H1 (cell line): Measurements from ENCODE around the gene MYO16. TPM values are rescaled to one million over a fixed set of nuclear protein-coding genes. Genes with fewer than 3 reads are reported as not detected.

Experiments
- CTCF ChIA-PET: fragments of 300-600 bp; sonication (Branson Sonifier 250); formaldehyde crosslinking; loops from one replicate; lab custom pipeline; 2021; ENCODE audit not compliant: partially characterized antibody; lab: Charles Lee
- POLR2A ChIA-PET: fragments of 300-600 bp; sonication (Branson Sonifier 250); formaldehyde crosslinking; loops from one replicate; lab custom pipeline; 2021; ENCODE audit warnings: inconsistent platforms; ENCODE audit not compliant: partially characterized antibody; lab: Charles Lee
- DNase-seq, 2 experiments: peaks; one replicate each; pipeline versions ENCODE4 v3.0.0 to v3.0.0-alpha.2; 2010 to 2022; ENCODE audit warnings: low spot score in 2 of 2, low read depth in 1 of 2, mixed read lengths in 1 of 2
- FAIRE-seq: peaks from 2 replicates; lab custom pipeline; 2011; peaks lifted over from hg19 to GRCh38; lab: Jason Lieb, UNC
- H2AFZ ChIP-seq: 2 replicates; pipeline ENCODE4 v1.8.1; 2012; ENCODE audit warnings: low read length, inconsistent platforms
- H2AK5ac ChIP-seq: 2 replicates; pipeline ENCODE4 v1.6.1; 2013; ENCODE audit warnings: low read depth, low read length
- H2BK120ac ChIP-seq: replicated peaks from 2 replicates; pipeline ENCODE3; 2013; ENCODE audit warnings: low read depth, low read length, inconsistent platforms
- H2BK12ac ChIP-seq: 2 replicates; pipeline ENCODE4 v1.6.1; 2013; ENCODE audit warnings: low read depth, low read length
- H2BK15ac ChIP-seq: 2 replicates; pipeline ENCODE4 v1.6.1; 2013; ENCODE audit warnings: low read length
- H2BK20ac ChIP-seq: 2 replicates; pipeline ENCODE4 v1.6.1; 2013; ENCODE audit warnings: low read length
- H2BK5ac ChIP-seq: 2 replicates; pipeline ENCODE4 v1.6.1; 2013; ENCODE audit warnings: low read depth, low read length
- H3K14ac ChIP-seq: 2 replicates; pipeline ENCODE4 v1.6.1; 2013; ENCODE audit warnings: inconsistent platforms; ENCODE audit not compliant: insufficient read length
- H3K18ac ChIP-seq: 2 replicates; pipeline ENCODE4 v1.6.1; 2013; ENCODE audit warnings: low read length; ENCODE audit errors: extremely low read depth
- H3K23ac ChIP-seq: 2 replicates; pipeline ENCODE4 v1.6.1; 2013; ENCODE audit warnings: inconsistent platforms; ENCODE audit not compliant: insufficient read length
- H3K23me2 ChIP-seq: 2 replicates; pipeline ENCODE4 v1.6.1; 2013; ENCODE audit warnings: low read depth, low read length
- H3K27ac ChIP-seq: 2 replicates; pipeline ENCODE4 v1.6.1; 2011; ENCODE audit warnings: low read depth, low read length, inconsistent platforms
- H3K27me3 ChIP-seq, 4 experiments: replicated peaks in 1 of 4; 1 replicate in 1 of 4; 2 replicates in 3 of 4; pipeline versions ENCODE4 v1.6.1 to v1.8.1; 2011 to 2013; ENCODE audit warnings: low read length in 3 of 4, mild to moderate bottlenecking in 3 of 4, inconsistent platforms in 2 of 4, mixed read lengths in 2 of 4, moderate library complexity in 1 of 4; ENCODE audit not compliant: control insufficient read depth in 3 of 4, insufficient read depth in 3 of 4; ENCODE audit errors: extremely low read depth in 1 of 4
- H3K36me3 ChIP-seq, 4 experiments: 2 replicates each; pipeline versions ENCODE4 v1.6.1 to v1.8.1; 2011 to 2013; ENCODE audit warnings: mild to moderate bottlenecking in 4 of 4, low read length in 3 of 4, moderate library complexity in 2 of 4, control low read depth in 1 of 4, inconsistent platforms in 1 of 4; ENCODE audit not compliant: insufficient read depth in 4 of 4, control insufficient read depth in 2 of 4
- H3K4ac ChIP-seq: replicated peaks from 2 replicates; pipeline ENCODE3; 2013; ENCODE audit warnings: low read length, low read depth, mixed read lengths, inconsistent platforms; ENCODE audit not compliant: insufficient read length
- H3K4me1 ChIP-seq, 4 experiments: replicated peaks in 1 of 4; 1 replicate in 1 of 4; 2 replicates in 3 of 4; pipeline versions ENCODE4 v1.6.1 to v1.8.1; 2011 to 2013; ENCODE audit warnings: low read length in 3 of 4, inconsistent platforms in 2 of 4, mixed read lengths in 1 of 4; ENCODE audit not compliant: insufficient read depth in 4 of 4, control insufficient read depth in 3 of 4
- H3K4me2 ChIP-seq, 2 experiments: 2 replicates each; pipeline versions ENCODE4 v1.6.1 to v1.8.1; 2011 to 2013; ENCODE audit warnings: low read depth in 2 of 2, low read length in 2 of 2, control low read depth in 1 of 2, inconsistent platforms in 1 of 2, mild to moderate bottlenecking in 1 of 2; ENCODE audit not compliant: insufficient read depth in 1 of 2
- H3K4me3 ChIP-seq, 4 experiments: fragments of 200-600, 300-600 bp in 1 of 4; sonication (generic), shearing (Covaris generic), sonication (Bioruptor Twin) in 1 of 4; 2 replicates each; pipeline versions ENCODE4 v1.5.1 to v1.8.1; 2011 to 2016; ENCODE audit warnings: low read length in 4 of 4, low read depth in 3 of 4, control low read depth in 2 of 4, inconsistent platforms in 2 of 4, mild to moderate bottlenecking in 2 of 4, mixed read lengths in 1 of 4, moderate library complexity in 1 of 4; ENCODE audit not compliant: insufficient read depth in 2 of 4; ENCODE audit errors: extremely low read depth in 1 of 4
- H3K56ac ChIP-seq: replicated peaks from 2 replicates; pipeline ENCODE3; 2013; ENCODE audit warnings: low read depth, mild to moderate bottlenecking, mixed read lengths, low read length, inconsistent platforms; ENCODE audit not compliant: insufficient read length
- H3K79me1 ChIP-seq: 2 replicates; pipeline ENCODE4 v1.6.1; 2013; ENCODE audit warnings: low read depth, low read length, control low read depth
- H3K79me2 ChIP-seq, 2 experiments: 2 replicates each; pipeline versions ENCODE4 v1.6.1 to v1.8.1; 2012 to 2013; ENCODE audit warnings: low read length in 2 of 2, mild to moderate bottlenecking in 2 of 2, inconsistent platforms in 1 of 2; ENCODE audit not compliant: insufficient read depth in 2 of 2, control insufficient read depth in 1 of 2
- H3K9ac ChIP-seq, 4 experiments: replicated peaks in 1 of 4; 1 replicate in 1 of 4; 2 replicates in 3 of 4; pipeline versions ENCODE4 v1.6.1 to v1.8.1; 2011 to 2013; ENCODE audit warnings: low read depth in 3 of 4, low read length in 3 of 4, control low read depth in 2 of 4, mild to moderate bottlenecking in 2 of 4, moderate library complexity in 2 of 4, inconsistent platforms in 1 of 4; ENCODE audit errors: extremely low read depth in 1 of 4
- H3K9me3 ChIP-seq, 2 experiments: 2 replicates each; pipeline versions ENCODE4 v1.6.1 to v1.8.1; 2012 to 2013; ENCODE audit warnings: mild to moderate bottlenecking in 2 of 2, moderate library complexity in 2 of 2, control low read depth in 1 of 2, inconsistent platforms in 1 of 2, low read depth in 1 of 2, low read length in 1 of 2, mixed read lengths in 1 of 2; ENCODE audit not compliant: insufficient read depth in 2 of 2
- H4K20me1 ChIP-seq, 2 experiments: replicated peaks in 1 of 2; 2 replicates each; pipeline versions ENCODE3 to v1.8.1; 2011 to 2013; ENCODE audit warnings: inconsistent platforms in 2 of 2, low read length in 2 of 2, mild to moderate bottlenecking in 1 of 2; ENCODE audit not compliant: insufficient read depth in 2 of 2, control insufficient read depth in 1 of 2
- H4K5ac ChIP-seq: 2 replicates; pipeline ENCODE4 v1.6.1; 2013; ENCODE audit warnings: low read length, low read depth, mixed read lengths, inconsistent platforms; ENCODE audit not compliant: insufficient read length
- H4K8ac ChIP-seq: 2 replicates; pipeline ENCODE4 v1.8.0; 2013; ENCODE audit warnings: mild to moderate bottlenecking, moderate library complexity, low read length, inconsistent platforms; ENCODE audit not compliant: insufficient read depth; ENCODE audit errors: extremely low read depth
- H4K91ac ChIP-seq: replicated peaks from 2 replicates; pipeline ENCODE3; 2013; ENCODE audit warnings: low read length, mixed read lengths, inconsistent platforms; ENCODE audit not compliant: insufficient read length
- ATF3 ChIP-seq: IDR thresholded peaks from 2 replicates; pipeline ENCODE4 v1.6.1; 2011; ENCODE audit warnings: low read depth, mild to moderate bottlenecking, low read length; ENCODE audit not compliant: insufficient read depth
- CBX8 ChIP-seq: fragments of 300-800, 300-1000 bp; sonication (generic); IDR thresholded peaks from 2 replicates; pipeline ENCODE4 v1.7.1; 2016; ENCODE audit warnings: low read depth, low read length, borderline replicate concordance
- EZH2 ChIP-seq: fragments of 200-600 bp; sonication (generic); IDR thresholded peaks from 2 replicates; pipeline ENCODE4 v1.7.1; 2012; ENCODE audit warnings: low read depth, mild to moderate bottlenecking, moderate library complexity, low read length, inconsistent platforms; ENCODE audit not compliant: severe bottlenecking
- HDAC2 ChIP-seq, 2 experiments: fragments of 300-600 bp in 1 of 2; sonication (generic) in 1 of 2; IDR thresholded peaks; 2 replicates each; pipeline ENCODE4 v1.6.1; 2011 to 2012; ENCODE audit warnings: low read depth in 2 of 2, low read length in 2 of 2, mild to moderate bottlenecking in 2 of 2, moderate library complexity in 2 of 2, borderline replicate concordance in 1 of 2, inconsistent platforms in 1 of 2
- MAX ChIP-seq: IDR thresholded peaks from 2 replicates; pipeline ENCODE4 v1.6.1; 2012; ENCODE audit warnings: inconsistent platforms
- NANOG ChIP-seq: IDR thresholded peaks from 2 replicates; pipeline ENCODE4 v1.6.1; 2011; ENCODE audit warnings: low read length, low read depth, mild to moderate bottlenecking, inconsistent platforms; ENCODE audit not compliant: insufficient read depth, poor library complexity, severe bottlenecking
- POLR2A ChIP-seq, 2 experiments: IDR thresholded peaks; 1 replicate in 1 of 2; 2 replicates in 1 of 2; pipeline ENCODE4 v1.6.1; 2011; ENCODE audit warnings: low read depth in 2 of 2, low read length in 2 of 2, mild to moderate bottlenecking in 2 of 2; ENCODE audit errors: control extremely low read depth in 1 of 2
- RXRA ChIP-seq: IDR thresholded peaks from 2 replicates; pipeline ENCODE4 v1.6.1; 2011; ENCODE audit warnings: low read depth, mild to moderate bottlenecking, low read length, moderate library complexity; ENCODE audit not compliant: insufficient read depth
- SAP30 ChIP-seq: fragments of 300-600 bp; sonication (generic); IDR thresholded peaks from 2 replicates; pipeline ENCODE4 v1.7.1; 2012; ENCODE audit warnings: low read length, moderate library complexity, mild to moderate bottlenecking, inconsistent platforms; ENCODE audit not compliant: insufficient read depth, insufficient replicate concordance
- SP1 ChIP-seq: IDR thresholded peaks from 2 replicates; pipeline ENCODE4 v1.6.1; 2011; ENCODE audit warnings: low read depth, low read length
- TCF12 ChIP-seq: IDR thresholded peaks from 2 replicates; pipeline ENCODE4 v1.6.1; 2011; ENCODE audit warnings: low read depth, mild to moderate bottlenecking, low read length
- WGBS, 2 experiments: shearing (Covaris generic) in 1 of 2; methylation state at CpG; one replicate each; pipeline versions ENCODE4 v1.1.6 to v1.1.7; 2013 to 2015; ENCODE audit warnings: low lambda C conversion rate in 2 of 2, mixed read lengths in 2 of 2, inconsistent platforms in 1 of 2, low coverage in 1 of 2, missing lambda C conversion rate in 1 of 2; ENCODE audit not compliant: insufficient replicate concordance in 2 of 2, insufficient coverage in 1 of 2, insufficient read length in 1 of 2; ENCODE audit errors: extremely low coverage in 1 of 2, missing lambda C conversion rate in 1 of 2; 5-methylcytosine and 5-hydroxymethylcytosine counted together
- polyA plus RNA-seq, 7 experiments: library from polyadenylated mRNA; depleted of rRNA in 3 of 7; stranded (reverse) in 5 of 7; unstranded in 2 of 7; fragments of >200 nt in 5 of 7; fragments of 200-250 nt in 2 of 7; gene quantifications; 1 replicate in 5 of 7; 2 replicates in 1 of 7; 4 replicates in 1 of 7; pipeline versions ENCODE4 v1.2.1 to v1.2.3, GENCODE V29; 2011 to 2013; ENCODE audit warnings: missing spikeins in 2 of 7, mixed read lengths in 2 of 7
- total RNA-seq: library from RNA; stranded (reverse); fragmentation: NEBNext Ultra II Directional; extraction: Animal tissue kit (Norgen Biotek cat#: 25700); gene quantifications from 2 replicates; pipeline ENCODE4 v1.2.1, GENCODE V29; 2021

MYO16 gene
- total and polyA plus RNA-seq, 2 of the 8 experiments (the other 6 are each of a cell fraction or from before 2014, with no cell fraction given): 0.02 to 0.22 TPM

- no peak overlapping the region for H2BK120ac ChIP-seq
- H3K4ac ChIP-seq: no peak overlapping the region
- peaks cover 0 to 12% (median 2%) of the 10 kb centered on the region in 4 experiments; a peak in 3 of 7 replicates for H3K4me1 ChIP-seq
- no peak overlapping the region for H2BK12ac ChIP-seq
- H3K56ac ChIP-seq: no peak overlapping the region
- no peak overlapping the region for H3K18ac ChIP-seq
- H4K5ac ChIP-seq: no peak overlapping the region
- H4K20me1 ChIP-seq: no peaks in the 10 kb centered on the region
- no peaks in the 10 kb centered on the region for H3K23me2 ChIP-seq
- ChIA-PET POLR2A (no interaction called here), CTCF (interaction anchor here (1.3 kb wide), 1 partner anchor 849 kb away, joined by 3 read pairs; no protein-coding TSS in a partner anchor)
- no peak for DNase-seq
- H3K9me3 ChIP-seq: no peaks in the 10 kb centered on the region
- no peak overlapping the region for H2AK5ac ChIP-seq
- no peak overlapping the region for H4K91ac ChIP-seq
- H4K8ac ChIP-seq: no peak overlapping the region
- no peak overlapping the region for H3K4me2 ChIP-seq
- TF ChIP-seq CBX8 (no peak), NANOG (no peak), HDAC2 (IDR thresholded peaks at IDR 0.05; ENCODE audit: borderline replicate concordance in 1 of 2, low read depth in 2 of 2, low read length in 2 of 2) (no peak), MAX (no peak), SP1 (no peak), RXRA (no peak), ATF3 (no peak), SAP30 (no peak), EZH2 (no peak), POLR2A (IDR thresholded peaks at IDR 0.05; ENCODE audit: control extremely low read depth in 1 of 2, low read depth in 2 of 2, low read length in 2 of 2) (no peak), TCF12 (no peak)
- H3K14ac ChIP-seq: no peak overlapping the region
- no peaks in the 10 kb centered on the region for H3K79me2 ChIP-seq
- no peak overlapping the region for H3K27ac ChIP-seq
- H3K23ac ChIP-seq: no peak overlapping the region
- 98% methylated on average over 6 of the region's 6 CpGs; no CpG with 5 or more reads in 1 of the 2 experiments for WGBS, 2 experiments
- H3K79me1 ChIP-seq: no peaks in the 10 kb centered on the region
- H3K9ac ChIP-seq: no peak overlapping the region
- no peak for FAIRE-seq
- H3K36me3 ChIP-seq: no peaks in the 10 kb centered on the region
- no peak overlapping the region for H2BK20ac ChIP-seq
- H2BK15ac ChIP-seq: no peak overlapping the region
- no peak overlapping the region for H2AFZ ChIP-seq
- H2BK5ac ChIP-seq: no peak overlapping the region
- H3K27me3 ChIP-seq: no peaks in the 10 kb centered on the region
- no peak overlapping the region for H3K4me3 ChIP-seq
These were observed 498.7 kb downstream of the MYO16 start for GRCh38 chr13:109128121-109128520.
